Fibroblast of lung (primary cell): ENCODE data around the gene SUSD6. TPM values are rescaled to one million over a fixed set of nuclear protein-coding genes. Genes with fewer than 3 reads are reported as not detected.

Experiments used
- DNase-seq, 2 donors: peaks; one replicate each; pipeline versions ENCODE4 v3.0.0 to v3.0.0-alpha.2; 2010; ENCODE audit warnings: low read depth in 2 of 2
- H2AFZ ChIP-seq: 2 replicates; pipeline ENCODE4 v1.5.1; 2012; ENCODE audit warnings: low read length, control low read depth, inconsistent platforms
- H3K27ac ChIP-seq: 2 replicates; pipeline ENCODE4 v1.5.1; 2011; ENCODE audit warnings: low read length, control low read depth; ENCODE audit not compliant: insufficient read depth
- H3K27me3 ChIP-seq: 2 replicates; pipeline ENCODE4 v1.5.1; 2011; ENCODE audit warnings: mild to moderate bottlenecking, low read length; ENCODE audit not compliant: control insufficient read depth, insufficient read depth
- H3K36me3 ChIP-seq: 2 replicates; pipeline ENCODE4 v1.5.1; 2011; ENCODE audit warnings: low read length; ENCODE audit not compliant: control insufficient read depth, insufficient read depth
- H3K4me1 ChIP-seq: 2 replicates; pipeline ENCODE4 v1.5.1; 2011; ENCODE audit warnings: low read length; ENCODE audit not compliant: control insufficient read depth, insufficient read depth; ENCODE audit errors: extremely low read depth
- H3K4me2 ChIP-seq: 2 replicates; pipeline ENCODE4 v1.5.1; 2011; ENCODE audit warnings: low read length, control low read depth; ENCODE audit not compliant: insufficient read depth; ENCODE audit errors: extremely low read depth
- H3K4me3 ChIP-seq, 4 experiments: fragments of 200-600 bp in 1 of 4; sonication (generic) in 1 of 4; replicated peaks in 1 of 4; 2 replicates each; pipeline ENCODE4 v1.5.1; 2011 to 2016; ENCODE audit warnings: low read length in 4 of 4, low read depth in 3 of 4, mild to moderate bottlenecking in 3 of 4, control low read depth in 2 of 4, inconsistent platforms in 1 of 4, mixed read lengths in 1 of 4; ENCODE audit not compliant: insufficient read depth in 1 of 4; ENCODE audit errors: control extremely low read depth in 1 of 4
- H3K79me2 ChIP-seq: 2 replicates; pipeline ENCODE4 v1.5.1; 2012; ENCODE audit warnings: mild to moderate bottlenecking, low read length, inconsistent platforms; ENCODE audit not compliant: control insufficient read depth, insufficient read depth
- H3K9ac ChIP-seq: 2 replicates; pipeline ENCODE4 v1.5.1; 2011; ENCODE audit warnings: mild to moderate bottlenecking, low read length, control low read depth; ENCODE audit not compliant: insufficient read depth
- H3K9me3 ChIP-seq: 2 replicates; pipeline ENCODE4 v1.5.1; 2012; ENCODE audit warnings: low read depth, low read length; ENCODE audit not compliant: control insufficient read depth, insufficient read depth
- H4K20me1 ChIP-seq: 2 replicates; pipeline ENCODE4 v1.5.1; 2011; ENCODE audit warnings: low read length; ENCODE audit not compliant: control insufficient read depth, insufficient read depth; ENCODE audit errors: extremely low read depth
- EZH2 ChIP-seq: IDR thresholded peaks from 2 replicates; pipeline ENCODE4 v1.5.1; 2012; ENCODE audit warnings: low read length, control low read depth, mild to moderate bottlenecking; ENCODE audit errors: missing control alignments
- polyA plus RNA-seq, 2 donors: library from polyadenylated mRNA; depleted of rRNA in 1 of 2; stranded (reverse) in 1 of 2; unstranded in 1 of 2; fragments of >200 nt; gene quantifications; 2 replicates each; pipeline ENCODE4 v1.2.1, GENCODE V29; 2011 to 2012; ENCODE audit warnings: missing spikeins in 1 of 2
- total RNA-seq: library from RNA; depleted of rRNA; stranded (reverse); fragments of >200 nt; gene quantifications from 2 replicates; pipeline ENCODE4 v1.2.1, GENCODE V29; 2014
- TF ChIP-seq, protein P1 (sequence below), 2 donors: IDR thresholded peaks in 1 of 2; conservative IDR thresholded peaks in 1 of 2; 1 replicate in 1 of 2; 2 replicates in 1 of 2; pipeline ENCODE4 v1.5.1; 2011 to 2012; ENCODE audit warnings: low read length in 2 of 2, control low read depth in 1 of 2, inconsistent platforms in 1 of 2, low read depth in 1 of 2, mild to moderate bottlenecking in 1 of 2

Gene SUSD6
- total and polyA plus RNA-seq, 2 donors (not counting 1 experiment from before 2014, with no cell fraction given), result 9.1 to 11.4 TPM

DNA sequence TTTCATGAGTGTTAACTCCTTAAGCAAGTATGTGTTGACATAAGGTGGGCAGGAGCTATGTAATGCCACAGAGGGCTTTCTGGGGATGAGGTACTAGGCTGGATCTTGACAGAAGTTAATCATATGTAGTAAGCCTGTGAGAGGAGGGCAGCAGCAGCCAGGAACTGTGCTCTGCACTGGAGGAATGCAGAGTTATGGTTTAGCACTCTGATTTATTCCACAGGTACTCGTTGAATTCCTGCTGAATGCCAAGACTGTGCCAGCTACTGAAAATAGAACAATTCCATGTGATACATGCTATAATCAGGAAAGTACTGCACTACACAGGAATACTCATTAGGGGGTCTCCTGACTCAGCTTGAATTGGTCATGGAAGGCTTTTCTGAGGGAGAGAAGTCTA lies 58.7 kb downstream of the SUSD6 start:
- peaks cover 4% of the 10 kb centered on the region for H3K79me2 ChIP-seq
- DNase-seq, result peak in 1 of 2 donors; percentile 73
- no peaks in the 10 kb centered on the region for H3K9me3 ChIP-seq
- H4K20me1 ChIP-seq, result no peaks in the 10 kb centered on the region
- no peak overlapping the region for H3K4me2 ChIP-seq
- H2AFZ ChIP-seq, result no peak overlapping the region
- H3K27me3 ChIP-seq, result no peaks in the 10 kb centered on the region
- no peaks in the 10 kb centered on the region for H3K36me3 ChIP-seq
- TF ChIP-seq EZH2, result no peak
- TF ChIP-seq, protein P1, sequence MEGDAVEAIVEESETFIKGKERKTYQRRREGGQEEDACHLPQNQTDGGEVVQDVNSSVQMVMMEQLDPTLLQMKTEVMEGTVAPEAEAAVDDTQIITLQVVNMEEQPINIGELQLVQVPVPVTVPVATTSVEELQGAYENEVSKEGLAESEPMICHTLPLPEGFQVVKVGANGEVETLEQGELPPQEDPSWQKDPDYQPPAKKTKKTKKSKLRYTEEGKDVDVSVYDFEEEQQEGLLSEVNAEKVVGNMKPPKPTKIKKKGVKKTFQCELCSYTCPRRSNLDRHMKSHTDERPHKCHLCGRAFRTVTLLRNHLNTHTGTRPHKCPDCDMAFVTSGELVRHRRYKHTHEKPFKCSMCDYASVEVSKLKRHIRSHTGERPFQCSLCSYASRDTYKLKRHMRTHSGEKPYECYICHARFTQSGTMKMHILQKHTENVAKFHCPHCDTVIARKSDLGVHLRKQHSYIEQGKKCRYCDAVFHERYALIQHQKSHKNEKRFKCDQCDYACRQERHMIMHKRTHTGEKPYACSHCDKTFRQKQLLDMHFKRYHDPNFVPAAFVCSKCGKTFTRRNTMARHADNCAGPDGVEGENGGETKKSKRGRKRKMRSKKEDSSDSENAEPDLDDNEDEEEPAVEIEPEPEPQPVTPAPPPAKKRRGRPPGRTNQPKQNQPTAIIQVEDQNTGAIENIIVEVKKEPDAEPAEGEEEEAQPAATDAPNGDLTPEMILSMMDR (conservative IDR thresholded peaks at IDR 0.05 in 1 of 2, IDR thresholded peaks at IDR 0.05 in 1 of 2; ENCODE audit: low read depth in 1 of 2, low read length in 2 of 2), result no peak
- no peak overlapping the region for H3K4me3 ChIP-seq
- no peak overlapping the region for H3K9ac ChIP-seq
- H3K27ac ChIP-seq, result no peak overlapping the region
- peaks cover 11% of the 10 kb centered on the region for H3K4me1 ChIP-seq

DNA sequence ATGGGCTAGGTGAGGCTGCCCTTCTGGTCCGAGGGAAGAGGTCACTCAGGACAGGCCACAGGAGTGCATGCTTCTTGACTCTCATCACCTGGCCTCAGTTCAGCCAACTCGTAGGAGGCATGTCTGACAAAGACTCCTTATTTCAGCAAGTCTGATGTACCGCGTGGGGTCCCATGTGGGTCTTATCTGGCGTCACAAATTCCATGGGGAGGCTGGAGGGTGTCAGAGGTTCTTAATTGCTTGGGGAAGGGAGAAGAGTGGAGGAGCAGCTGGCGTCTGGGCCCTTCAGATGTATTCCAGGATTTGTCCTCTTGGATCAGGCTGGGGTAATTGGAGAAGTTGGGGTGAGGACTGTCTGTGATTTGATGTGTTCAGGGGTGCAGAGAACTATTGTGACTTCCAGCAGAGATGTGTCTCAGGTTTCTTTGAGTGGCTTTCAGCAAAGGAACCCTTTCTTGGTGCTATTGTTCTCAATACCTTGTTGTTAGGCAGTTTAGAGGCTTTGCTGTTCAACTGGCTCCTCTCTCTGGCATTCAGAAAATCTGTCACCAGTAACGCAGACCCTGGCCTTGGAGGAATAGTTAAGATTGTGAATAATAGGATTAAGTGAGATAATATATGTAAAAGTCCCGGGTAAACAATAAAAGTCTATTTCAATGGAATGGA lies 60.1 kb downstream of the SUSD6 start:
- TF ChIP-seq, protein P1 (conservative IDR thresholded peaks at IDR 0.05 in 1 of 2, IDR thresholded peaks at IDR 0.05 in 1 of 2; ENCODE audit: low read depth in 1 of 2, low read length in 2 of 2), result no peak
- no peak for TF ChIP-seq EZH2
- Histone ChIP-seq H3K79me2 (peaks cover 4% of the 10 kb centered on the region), H3K27ac (no peak overlapping the region), H3K9ac (no peak overlapping the region), H2AFZ (no peak overlapping the region), H3K36me3 (no peaks in the 10 kb centered on the region), H3K4me1 (peaks cover 5% of the 10 kb centered on the region), H3K9me3 (no peaks in the 10 kb centered on the region), H4K20me1 (no peaks in the 10 kb centered on the region), H3K4me3 (no peak overlapping the region), H3K4me2 (no peak overlapping the region), H3K27me3 (no peaks in the 10 kb centered on the region)
- DNase-seq, result no peak

DNA sequence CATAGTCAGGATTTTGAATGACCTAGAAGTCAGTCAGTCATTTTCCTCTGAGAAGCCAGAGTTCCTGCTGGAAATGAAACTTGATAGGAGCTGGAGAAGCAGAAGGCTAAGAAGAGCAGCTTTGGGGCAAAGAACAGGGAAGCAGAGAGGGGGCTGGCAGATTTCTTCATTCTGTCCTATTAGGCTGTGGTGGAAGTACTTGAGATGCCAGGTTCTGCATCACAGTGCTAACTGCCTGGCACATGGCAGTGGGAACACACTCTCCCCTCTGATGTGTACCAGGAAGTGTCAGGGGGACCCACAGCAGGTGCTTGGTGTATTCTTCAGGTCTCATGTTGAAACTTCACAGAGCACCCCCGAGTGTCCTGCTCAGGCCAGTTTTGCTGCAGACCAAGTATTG lies 61.0 kb downstream of the SUSD6 start:
- no peak overlapping the region for H3K9ac ChIP-seq
- no peaks in the 10 kb centered on the region for H4K20me1 ChIP-seq
- H3K36me3 ChIP-seq, result no peaks in the 10 kb centered on the region
- peaks cover 4% of the 10 kb centered on the region for H3K79me2 ChIP-seq
- no peak overlapping the region for H2AFZ ChIP-seq
- no peak overlapping the region for H3K27ac ChIP-seq
- no peaks in the 10 kb centered on the region for H3K27me3 ChIP-seq
- no peak overlapping the region for H3K4me2 ChIP-seq
- H3K4me1 ChIP-seq, result no peaks in the 10 kb centered on the region
- H3K9me3 ChIP-seq, result no peaks in the 10 kb centered on the region
- H3K4me3 ChIP-seq, result no peak overlapping the region
- no peak for DNase-seq
- TF ChIP-seq, protein P1 (conservative IDR thresholded peaks at IDR 0.05 in 1 of 2, IDR thresholded peaks at IDR 0.05 in 1 of 2; ENCODE audit: low read depth in 1 of 2, low read length in 2 of 2), result no peak
- TF ChIP-seq EZH2, result no peak
